Ishikawa (cell line): ENCODE data around the gene GNB5.

Source experiments
- CEBPB ChIP-seq: IDR thresholded peaks from 2 replicates; pipeline ENCODE4 v1.6.1; 2012
- CREB1 ChIP-seq: IDR thresholded peaks from 2 replicates; pipeline ENCODE4 v1.6.1; 2012; ENCODE audit warnings: low read depth
- EGR1 ChIP-seq: IDR thresholded peaks from 2 replicates; pipeline ENCODE4 v1.6.1; 2012
- EP300 ChIP-seq: IDR thresholded peaks from 2 replicates; pipeline ENCODE4 v1.6.1; 2012; ENCODE audit warnings: borderline replicate concordance
- FOXM1 ChIP-seq: IDR thresholded peaks from 2 replicates; pipeline ENCODE4 v1.6.1; 2012; ENCODE audit warnings: low read depth, borderline replicate concordance
- MAX ChIP-seq: IDR thresholded peaks from 2 replicates; pipeline ENCODE4 v1.6.1; 2012
- NFIC ChIP-seq: IDR thresholded peaks from 2 replicates; pipeline ENCODE4 v1.6.1; 2012
- RAD21 ChIP-seq: IDR thresholded peaks from 2 replicates; pipeline ENCODE4 v1.6.1; 2012; ENCODE audit warnings: low read depth
- REST ChIP-seq: IDR thresholded peaks from 2 replicates; pipeline ENCODE4 v1.6.1; 2012; ENCODE audit warnings: low read depth, mild to moderate bottlenecking
- TAF1 ChIP-seq: IDR thresholded peaks from 2 replicates; pipeline ENCODE4 v1.6.1; 2012; ENCODE audit warnings: low read depth, mild to moderate bottlenecking
- TCF12 ChIP-seq: IDR thresholded peaks from 2 replicates; pipeline ENCODE4 v1.6.1; 2012; ENCODE audit warnings: low read depth
- TEAD4 ChIP-seq: IDR thresholded peaks from 2 replicates; pipeline ENCODE4 v1.6.1; 2012
- USF1 ChIP-seq: IDR thresholded peaks from 2 replicates; pipeline ENCODE4 v1.6.1; 2012
- YY1 ChIP-seq: IDR thresholded peaks from 2 replicates; pipeline ENCODE4 v1.6.1; 2012; ENCODE audit warnings: low read depth
- ZBTB7A ChIP-seq: IDR thresholded peaks from 2 replicates; pipeline ENCODE4 v1.6.1; 2012; ENCODE audit warnings: low read depth

The GNB5 gene

GRCh38 chr15:52204657-52205056, 13.5 kb upstream of the GNB5 start:
- TF ChIP-seq TCF12 = no peak
- TF ChIP-seq EGR1 = no peak
- no peak for TF ChIP-seq MAX
- TF ChIP-seq CEBPB = no peak
- TF ChIP-seq YY1 = no peak
- no peak for TF ChIP-seq REST
- TF ChIP-seq USF1 = no peak
- no peak for TF ChIP-seq NFIC
- TF ChIP-seq FOXM1 = no peak
- TF ChIP-seq ZBTB7A = no peak
- TF ChIP-seq TAF1 = no peak
- no peak for TF ChIP-seq EP300
- no peak for TF ChIP-seq RAD21
- TF ChIP-seq CREB1 = no peak
- TF ChIP-seq TEAD4 = no peak

GRCh38 chr15:52200831-52201365, 9.7 kb upstream of the GNB5 start:
- TF ChIP-seq MAX (no peak), YY1 (no peak), REST (no peak), EP300 (no peak), USF1 (no peak), FOXM1 (no peak), ZBTB7A (no peak), TEAD4 (no peak), CREB1 (no peak), CEBPB (no peak), TCF12 (no peak), TAF1 (no peak), RAD21 (no peak), NFIC (no peak), EGR1 (no peak)

GRCh38 chr15:52199271-52199670, 8.1 kb upstream of the GNB5 start:
- TF ChIP-seq TAF1 (no peak), NFIC (no peak), EGR1 (no peak), TEAD4 (no peak), REST (no peak)

GRCh38 chr15:52196891-52197290, 5.7 kb upstream of the GNB5 start:
- TF ChIP-seq EGR1 = no peak
- TF ChIP-seq USF1 = no peak
- TF ChIP-seq TEAD4 = no peak
- TF ChIP-seq NFIC = no peak
- no peak for TF ChIP-seq ZBTB7A
- TF ChIP-seq YY1 = no peak
- TF ChIP-seq MAX = no peak
- TF ChIP-seq REST = no peak
- no peak for TF ChIP-seq TCF12
- no peak for TF ChIP-seq CREB1
- no peak for TF ChIP-seq FOXM1
- no peak for TF ChIP-seq TAF1
- no peak for TF ChIP-seq RAD21
- TF ChIP-seq CEBPB = no peak
- no peak for TF ChIP-seq EP300
